OCI-M2 (cell line): ENCODE data around the gene L1CAM.

ENCODE experiments used
- DNase-seq: peaks from one replicate; lab custom pipeline; 2025; ENCODE audit not compliant: unreplicated experiment; lab: John Stamatoyannopoulos, UW

The L1CAM gene

GRCh38 chrX:153812220-153812619, 73.8 kb downstream of the L1CAM start:
- DNase-seq: no peak
